ENCODE results near the gene IER2.

DNA sequence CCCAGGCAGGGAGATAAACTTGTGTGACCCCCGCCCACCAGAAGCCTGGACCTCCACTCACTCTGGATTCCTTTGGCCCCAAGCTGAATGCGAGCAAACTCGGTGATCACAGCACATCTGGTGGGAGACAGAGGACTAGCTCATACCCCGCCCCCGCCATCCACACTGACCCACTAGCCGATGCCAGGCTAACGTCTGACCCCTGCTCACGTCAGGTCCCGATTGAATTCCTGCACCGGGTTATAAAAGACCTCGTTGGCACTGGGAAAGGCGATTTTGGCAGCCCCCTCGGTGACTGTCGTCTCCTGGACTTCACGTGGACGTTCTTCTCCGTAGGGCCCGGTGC, 34.3 kb upstream of the IER2 start:
- TF ChIP-seq, protein P1, sequence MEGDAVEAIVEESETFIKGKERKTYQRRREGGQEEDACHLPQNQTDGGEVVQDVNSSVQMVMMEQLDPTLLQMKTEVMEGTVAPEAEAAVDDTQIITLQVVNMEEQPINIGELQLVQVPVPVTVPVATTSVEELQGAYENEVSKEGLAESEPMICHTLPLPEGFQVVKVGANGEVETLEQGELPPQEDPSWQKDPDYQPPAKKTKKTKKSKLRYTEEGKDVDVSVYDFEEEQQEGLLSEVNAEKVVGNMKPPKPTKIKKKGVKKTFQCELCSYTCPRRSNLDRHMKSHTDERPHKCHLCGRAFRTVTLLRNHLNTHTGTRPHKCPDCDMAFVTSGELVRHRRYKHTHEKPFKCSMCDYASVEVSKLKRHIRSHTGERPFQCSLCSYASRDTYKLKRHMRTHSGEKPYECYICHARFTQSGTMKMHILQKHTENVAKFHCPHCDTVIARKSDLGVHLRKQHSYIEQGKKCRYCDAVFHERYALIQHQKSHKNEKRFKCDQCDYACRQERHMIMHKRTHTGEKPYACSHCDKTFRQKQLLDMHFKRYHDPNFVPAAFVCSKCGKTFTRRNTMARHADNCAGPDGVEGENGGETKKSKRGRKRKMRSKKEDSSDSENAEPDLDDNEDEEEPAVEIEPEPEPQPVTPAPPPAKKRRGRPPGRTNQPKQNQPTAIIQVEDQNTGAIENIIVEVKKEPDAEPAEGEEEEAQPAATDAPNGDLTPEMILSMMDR (conservative IDR thresholded peaks at IDR 0.05 in 1 of 2, IDR thresholded peaks at IDR 0.05 in 1 of 2; ENCODE audit: low read depth in 1 of 2, low read length in 2 of 2) = no peak
- no peak for TF ChIP-seq EZH2 (IDR thresholded peaks at IDR 0.05; ENCODE audit: low read length, missing control alignments)

Measured in fibroblast of lung (primary cell).